ENCODE measurements around the gene SAMD8.

Gene SAMD8

DNA sequence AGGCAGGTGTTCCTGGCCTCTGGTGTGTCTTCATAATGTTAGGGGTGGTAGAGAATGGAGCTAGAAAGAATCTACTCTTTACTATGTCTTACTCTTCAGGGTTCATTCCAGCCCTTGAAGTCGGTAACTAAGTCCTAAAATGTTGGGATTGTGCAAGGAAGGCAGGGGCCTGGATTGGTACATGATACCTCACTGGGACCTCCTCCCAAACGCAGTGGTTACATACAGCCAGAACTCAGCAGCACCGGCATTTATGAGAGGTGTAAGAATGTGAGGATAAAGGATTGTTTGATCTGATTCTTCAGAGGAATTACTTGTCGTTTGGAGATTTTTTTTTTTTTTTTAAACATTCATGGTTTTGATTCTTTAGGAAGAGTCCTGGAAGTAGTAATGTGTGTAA is 117.4 kb downstream of the SAMD8 start:
- no peaks in the 10 kb centered on the region for H3K9me3 ChIP-seq (ENCODE audit: control insufficient read depth, low read length)
- H3K27me3 ChIP-seq (ENCODE audit: control insufficient read depth, insufficient read depth, low read length), result no peaks in the 10 kb centered on the region
- H3K36me3 ChIP-seq (ENCODE audit: control insufficient read depth, insufficient read depth, low read length), result peaks cover 8% of the 10 kb centered on the region
- H3K4me3 ChIP-seq (ENCODE audit: low read length), result no peak overlapping the region
- H3K4me1 ChIP-seq (ENCODE audit: control insufficient read depth, insufficient read depth, low read length), result peaks cover 38% of the 10 kb centered on the region
- H3K9ac ChIP-seq (ENCODE audit: low read length), result no peak overlapping the region

DNA sequence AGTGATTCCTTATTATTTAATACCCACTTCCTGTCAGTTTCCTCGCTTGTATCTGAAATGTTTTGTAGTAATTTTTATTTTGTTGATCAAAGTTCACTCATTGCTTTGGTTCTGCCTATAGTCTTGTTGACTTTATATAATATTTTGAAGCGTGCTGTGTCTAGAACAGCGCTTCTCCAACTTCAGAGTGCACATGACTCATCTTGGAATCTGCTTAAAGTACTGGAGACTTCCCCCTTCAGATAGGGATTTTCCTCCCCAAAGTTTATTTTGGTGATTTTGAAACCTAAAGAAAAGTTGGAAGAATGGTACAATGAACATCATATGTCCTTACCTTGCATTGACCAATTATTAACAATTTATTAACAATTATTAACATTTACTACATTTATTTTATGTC is 118.5 kb downstream of the SAMD8 start:
- H3K9ac ChIP-seq (ENCODE audit: low read length), result no peak overlapping the region
- peaks cover 8% of the 10 kb centered on the region for H3K36me3 ChIP-seq (ENCODE audit: control insufficient read depth, insufficient read depth, low read length)
- H3K4me1 ChIP-seq (ENCODE audit: control insufficient read depth, insufficient read depth, low read length), result peaks cover 31% of the 10 kb centered on the region
- H3K4me3 ChIP-seq (ENCODE audit: low read length), result no peak overlapping the region
- no peaks in the 10 kb centered on the region for H3K9me3 ChIP-seq (ENCODE audit: control insufficient read depth, low read length)
- no peaks in the 10 kb centered on the region for H3K27me3 ChIP-seq (ENCODE audit: control insufficient read depth, insufficient read depth, low read length)

DNA sequence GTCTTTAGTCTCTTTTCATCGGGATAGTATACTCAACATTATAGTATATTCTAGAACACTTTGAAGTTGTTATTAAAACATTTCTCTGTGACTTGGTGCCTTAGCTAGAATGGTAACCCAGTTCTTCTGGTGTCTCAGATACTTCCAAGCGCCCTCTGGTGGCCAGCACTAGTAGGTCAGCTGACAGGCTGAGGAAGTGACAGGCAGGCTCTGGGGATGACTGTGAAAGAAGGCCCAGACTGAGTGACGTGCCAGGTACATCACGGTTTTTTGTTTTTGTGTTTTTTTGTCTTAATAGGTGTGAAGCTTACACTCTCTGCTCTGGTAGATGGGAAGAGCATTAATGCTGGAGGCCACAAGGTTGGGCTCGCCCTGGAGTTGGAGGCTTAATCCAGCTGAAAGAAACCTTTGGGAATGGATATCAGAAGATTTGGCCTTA is 119.2 kb downstream of the SAMD8 start:
- Histone ChIP-seq H3K36me3 (ENCODE audit: control insufficient read depth, insufficient read depth, low read length) (peaks cover 8% of the 10 kb centered on the region), H3K4me1 (ENCODE audit: control insufficient read depth, insufficient read depth, low read length) (peaks cover 24% of the 10 kb centered on the region)

More for the DNA sequence above, 119.2 kb downstream of the SAMD8 start:
- Histone ChIP-seq H3K9ac (ENCODE audit: low read length) (no peak overlapping the region), H3K9me3 (ENCODE audit: control insufficient read depth, low read length) (no peaks in the 10 kb centered on the region), H3K27me3 (ENCODE audit: control insufficient read depth, insufficient read depth, low read length) (no peaks in the 10 kb centered on the region), H3K4me3 (ENCODE audit: low read length) (no peak overlapping the region)
